Measurements from ENCODE around the gene DICER1.

Gene DICER1

GRCh38 chr14:95149441-95149840, 7.9 kb downstream of the DICER1 start:
- WGBS, 2 donors (ENCODE audit: extremely low coverage in 2 of 2, insufficient read length in 2 of 2, insufficient replicate concordance in 1 of 2): no CpG with 5 or more reads among the region's 3 CpGs
- Histone ChIP-seq H3K36me3 (replicated peaks in 1 of 2; ENCODE audit: control insufficient read depth in 2 of 2, insufficient read depth in 2 of 2, low read length in 2 of 2) (peaks cover 0 to 12% of the 10 kb centered on the region in 2 donors), H2BK120ac (ENCODE audit: low read depth, low read length) (no peak overlapping the region), H2AK5ac (ENCODE audit: low read depth, low read length) (no peak overlapping the region), H3K4ac (ENCODE audit: low read length) (no peak overlapping the region), H4K8ac (ENCODE audit: low read depth, low read length) (no peak overlapping the region), H3K27ac (replicated peaks; ENCODE audit: low read length) (no peak overlapping the region), H3K79me1 (ENCODE audit: low read depth, low read length) (peaks cover 2% of the 10 kb centered on the region), H4K91ac (ENCODE audit: low read depth, low read length, poor library complexity) (no peak overlapping the region), H2BK15ac (ENCODE audit: low read length) (no peak overlapping the region), H3K4me3 (ENCODE audit: low read length in 2 of 2) (no peak overlapping the region), H3K23ac (ENCODE audit: low read depth, low read length, poor library complexity) (no peak overlapping the region), H3K4me1 (ENCODE audit: control insufficient read depth in 2 of 2, insufficient read depth in 1 of 2, low read depth in 1 of 2, low read length in 2 of 2) (no peaks in the 10 kb centered on the region), H3K9me3 (replicated peaks in 1 of 2; ENCODE audit: control insufficient read depth in 2 of 2, insufficient read depth in 1 of 2, low read depth in 1 of 2, low read length in 2 of 2) (peaks cover 0 to 32% of the 10 kb centered on the region in 2 donors), H3K4me2 (ENCODE audit: insufficient read depth, low read length, poor library complexity, severe bottlenecking) (no peak overlapping the region), H3K27me3 (ENCODE audit: control insufficient read depth in 3 of 3, insufficient read depth in 3 of 3, low read depth in 1 of 3, low read length in 3 of 3) (no peaks in the 10 kb centered on the region), H2BK12ac (ENCODE audit: low read length) (no peak overlapping the region), H3K18ac (ENCODE audit: low read length) (no peak overlapping the region), H2AFZ (ENCODE audit: low read length) (no peak overlapping the region), H2BK5ac (ENCODE audit: low read length) (no peak overlapping the region), H3K9ac (ENCODE audit: low read depth, low read length, poor library complexity) (no peak overlapping the region), H3K14ac (ENCODE audit: low read length) (no peak overlapping the region)
- DNase-seq (ENCODE audit: low spot score): no peak

DNA sequence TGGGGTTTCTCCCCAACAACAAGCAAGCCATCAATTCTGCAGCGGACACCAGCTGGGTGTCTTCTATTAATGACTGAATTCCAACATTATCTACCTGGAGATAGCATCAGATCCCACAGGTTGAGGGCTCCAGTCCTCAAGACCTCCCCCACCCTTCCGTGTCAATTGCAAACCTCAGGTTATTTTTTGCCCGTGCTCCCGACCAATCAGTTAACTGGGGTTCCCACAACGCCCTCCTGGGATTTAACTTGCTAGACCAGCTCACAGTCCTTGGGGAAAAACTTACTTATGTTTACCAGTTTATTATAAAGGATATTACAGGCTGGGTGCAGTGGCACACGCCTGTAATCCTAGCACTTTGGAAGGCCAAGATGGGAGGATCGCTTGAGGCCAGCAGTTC, 9.7 kb downstream of the DICER1 start:
- no CpG with 5 or more reads among the region's 7 CpGs for WGBS, 2 donors (ENCODE audit: extremely low coverage in 2 of 2, insufficient read length in 2 of 2, insufficient replicate concordance in 1 of 2)
- Histone ChIP-seq H3K14ac (ENCODE audit: low read length) (no peak overlapping the region), H3K4me2 (ENCODE audit: insufficient read depth, low read length, poor library complexity, severe bottlenecking) (no peak overlapping the region), H3K9me3 (replicated peaks in 1 of 2; ENCODE audit: control insufficient read depth in 2 of 2, insufficient read depth in 1 of 2, low read depth in 1 of 2, low read length in 2 of 2) (peaks cover 0 to 34% of the 10 kb centered on the region in 2 donors), H2BK15ac (ENCODE audit: low read length) (no peak overlapping the region), H3K23ac (ENCODE audit: low read depth, low read length, poor library complexity) (no peak overlapping the region), H3K4me3 (ENCODE audit: low read length in 2 of 2) (no peak overlapping the region), H3K27ac (replicated peaks; ENCODE audit: low read length) (no peak overlapping the region), H2BK120ac (ENCODE audit: low read depth, low read length) (no peak overlapping the region), H2BK5ac (ENCODE audit: low read length) (no peak overlapping the region), H3K79me1 (ENCODE audit: low read depth, low read length) (peaks cover 2% of the 10 kb centered on the region), H3K27me3 (ENCODE audit: control insufficient read depth in 3 of 3, insufficient read depth in 3 of 3, low read depth in 1 of 3, low read length in 3 of 3) (no peaks in the 10 kb centered on the region), H4K91ac (ENCODE audit: low read depth, low read length, poor library complexity) (no peak overlapping the region), H3K36me3 (replicated peaks in 1 of 2; ENCODE audit: control insufficient read depth in 2 of 2, insufficient read depth in 2 of 2, low read length in 2 of 2) (peaks cover 0 to 8% of the 10 kb centered on the region in 2 donors), H3K9ac (ENCODE audit: low read depth, low read length, poor library complexity) (no peak overlapping the region), H3K18ac (ENCODE audit: low read length) (no peak overlapping the region), H3K4ac (ENCODE audit: low read length) (no peak overlapping the region), H4K8ac (ENCODE audit: low read depth, low read length) (no peak overlapping the region), H2AK5ac (ENCODE audit: low read depth, low read length) (no peak overlapping the region), H2AFZ (ENCODE audit: low read length) (no peak overlapping the region), H2BK12ac (ENCODE audit: low read length) (no peak overlapping the region), H3K4me1 (ENCODE audit: control insufficient read depth in 2 of 2, insufficient read depth in 1 of 2, low read depth in 1 of 2, low read length in 2 of 2) (no peaks in the 10 kb centered on the region)
- DNase-seq (ENCODE audit: low spot score): no peak

DNA sequence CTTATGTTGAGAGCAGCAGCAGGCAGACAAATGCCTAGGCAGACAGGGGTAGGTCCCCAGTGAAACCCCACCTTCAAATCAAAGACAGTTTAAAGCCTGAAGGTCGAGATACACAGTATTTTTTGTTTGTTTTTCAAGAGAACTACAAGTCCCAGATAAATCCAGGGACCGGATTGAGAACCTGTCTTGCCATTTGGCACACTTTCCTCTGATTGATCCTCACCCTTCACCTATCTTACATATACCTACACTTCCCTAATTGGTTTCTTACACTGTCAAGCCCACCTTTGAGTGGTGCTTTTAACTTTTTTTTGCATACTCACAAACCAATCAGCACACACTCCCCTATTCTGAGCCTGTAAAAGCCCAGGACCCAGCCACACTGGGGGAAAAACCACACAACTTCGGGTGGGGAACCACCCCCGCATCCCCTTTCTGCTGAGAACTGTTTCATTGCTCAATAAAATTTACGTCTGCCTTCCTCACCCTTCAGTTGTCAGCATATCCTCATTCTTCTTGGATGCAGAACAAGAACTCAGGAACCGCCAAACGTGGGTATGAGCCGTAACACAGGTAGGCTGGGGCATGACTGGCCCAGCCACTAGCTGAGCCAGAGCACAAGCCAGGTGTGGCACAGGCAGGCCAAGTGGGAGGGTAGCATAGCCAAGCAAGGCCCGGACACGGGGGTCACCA, 11.1 kb downstream of the DICER1 start:
- H2BK15ac ChIP-seq (ENCODE audit: low read length): no peak overlapping the region
- H3K4me2 ChIP-seq (ENCODE audit: insufficient read depth, low read length, poor library complexity, severe bottlenecking): no peak overlapping the region
- H4K8ac ChIP-seq (ENCODE audit: low read depth, low read length): no peak overlapping the region
- H3K79me1 ChIP-seq (ENCODE audit: low read depth, low read length): peaks cover 2% of the 10 kb centered on the region
- no peak overlapping the region for H2BK120ac ChIP-seq (ENCODE audit: low read depth, low read length)
- no peak overlapping the region for H2BK12ac ChIP-seq (ENCODE audit: low read length)
- no peak overlapping the region for H3K4ac ChIP-seq (ENCODE audit: low read length)
- no peak overlapping the region for H3K9ac ChIP-seq (ENCODE audit: low read depth, low read length, poor library complexity)
- H3K4me3 ChIP-seq (ENCODE audit: low read length in 2 of 2): no peak overlapping the region
- H3K23ac ChIP-seq (ENCODE audit: low read depth, low read length, poor library complexity): no peak overlapping the region
- H3K9me3 ChIP-seq (replicated peaks in 1 of 2; ENCODE audit: control insufficient read depth in 2 of 2, insufficient read depth in 1 of 2, low read depth in 1 of 2, low read length in 2 of 2): peaks cover 0 to 34% of the 10 kb centered on the region in 2 donors
- no CpG with 5 or more reads among the region's 10 CpGs for WGBS, 2 donors (ENCODE audit: extremely low coverage in 2 of 2, insufficient read length in 2 of 2, insufficient replicate concordance in 1 of 2)
- no peak overlapping the region for H3K18ac ChIP-seq (ENCODE audit: low read length)
- no peak overlapping the region for H3K14ac ChIP-seq (ENCODE audit: low read length)
- no peak overlapping the region for H2AFZ ChIP-seq (ENCODE audit: low read length)
- no peak overlapping the region for H4K91ac ChIP-seq (ENCODE audit: low read depth, low read length, poor library complexity)
- no peaks in the 10 kb centered on the region for H3K27me3 ChIP-seq (ENCODE audit: control insufficient read depth in 3 of 3, insufficient read depth in 3 of 3, low read depth in 1 of 3, low read length in 3 of 3)
- no peak overlapping the region for H2AK5ac ChIP-seq (ENCODE audit: low read depth, low read length)
- peaks cover 0 to 6% of the 10 kb centered on the region in 2 donors for H3K36me3 ChIP-seq (replicated peaks in 1 of 2; ENCODE audit: control insufficient read depth in 2 of 2, insufficient read depth in 2 of 2, low read length in 2 of 2)
- H3K4me1 ChIP-seq (ENCODE audit: control insufficient read depth in 2 of 2, insufficient read depth in 1 of 2, low read depth in 1 of 2, low read length in 2 of 2): no peaks in the 10 kb centered on the region
- H2BK5ac ChIP-seq (ENCODE audit: low read length): no peak overlapping the region
- DNase-seq (ENCODE audit: low spot score): no peak
- no peak overlapping the region for H3K27ac ChIP-seq (replicated peaks; ENCODE audit: low read length)

DNA sequence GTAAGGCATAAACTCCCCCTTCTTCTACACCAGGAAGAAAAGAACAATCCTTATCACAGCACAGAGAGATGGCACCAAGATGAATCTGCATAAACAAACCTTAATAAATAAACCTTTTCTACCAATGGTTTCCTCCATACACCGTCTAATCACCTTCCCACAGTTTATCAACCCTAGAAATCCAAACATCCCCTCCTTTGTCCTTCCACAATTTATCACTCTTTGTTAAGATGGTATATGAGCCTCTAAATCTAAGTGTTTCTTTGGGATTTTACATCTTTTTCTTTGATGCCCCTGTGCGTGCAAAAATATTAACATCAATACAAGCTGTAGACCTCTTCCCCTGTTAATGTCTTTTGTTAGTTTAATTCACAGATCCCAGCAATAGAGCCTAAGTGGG, 12.5 kb downstream of the DICER1 start:
- no peak overlapping the region for H3K4me2 ChIP-seq (ENCODE audit: insufficient read depth, low read length, poor library complexity, severe bottlenecking)
- H2BK120ac ChIP-seq (ENCODE audit: low read depth, low read length): no peak overlapping the region
- no peak overlapping the region for H3K4me3 ChIP-seq (ENCODE audit: low read length in 2 of 2)
- no peak overlapping the region for H3K9ac ChIP-seq (ENCODE audit: low read depth, low read length, poor library complexity)
- no peak overlapping the region for H2BK5ac ChIP-seq (ENCODE audit: low read length)
- no peak overlapping the region for H4K8ac ChIP-seq (ENCODE audit: low read depth, low read length)
- H3K23ac ChIP-seq (ENCODE audit: low read depth, low read length, poor library complexity): no peak overlapping the region
- peaks cover 0 to 34% of the 10 kb centered on the region in 2 donors for H3K9me3 ChIP-seq (replicated peaks in 1 of 2; ENCODE audit: control insufficient read depth in 2 of 2, insufficient read depth in 1 of 2, low read depth in 1 of 2, low read length in 2 of 2)
- H3K4ac ChIP-seq (ENCODE audit: low read length): no peak overlapping the region
- 100% methylated on average over 1 of the region's 2 CpGs; no CpG with 5 or more reads in 1 of the 2 donors for WGBS, 2 donors (ENCODE audit: extremely low coverage in 2 of 2, insufficient read length in 2 of 2, insufficient replicate concordance in 1 of 2)
- DNase-seq (ENCODE audit: low spot score): no peak
- H3K27me3 ChIP-seq (ENCODE audit: control insufficient read depth in 3 of 3, insufficient read depth in 3 of 3, low read depth in 1 of 3, low read length in 3 of 3): no peaks in the 10 kb centered on the region
- no peak overlapping the region for H3K27ac ChIP-seq (replicated peaks; ENCODE audit: low read length)
- no peak overlapping the region for H2BK15ac ChIP-seq (ENCODE audit: low read length)
- H3K14ac ChIP-seq (ENCODE audit: low read length): no peak overlapping the region
- H3K79me1 ChIP-seq (ENCODE audit: low read depth, low read length): peaks cover 2% of the 10 kb centered on the region
- H3K36me3 ChIP-seq (replicated peaks in 1 of 2; ENCODE audit: control insufficient read depth in 2 of 2, insufficient read depth in 2 of 2, low read length in 2 of 2): peaks cover 0 to 16% of the 10 kb centered on the region in 2 donors
- no peak overlapping the region for H2AFZ ChIP-seq (ENCODE audit: low read length)
- H4K91ac ChIP-seq (ENCODE audit: low read depth, low read length, poor library complexity): no peak overlapping the region
- H2BK12ac ChIP-seq (ENCODE audit: low read length): no peak overlapping the region
- H3K18ac ChIP-seq (ENCODE audit: low read length): no peak overlapping the region
- H3K4me1 ChIP-seq (ENCODE audit: control insufficient read depth in 2 of 2, insufficient read depth in 1 of 2, low read depth in 1 of 2, low read length in 2 of 2): no peaks in the 10 kb centered on the region
- no peak overlapping the region for H2AK5ac ChIP-seq (ENCODE audit: low read depth, low read length)

Data from neuronal stem cell (in vitro differentiated cells).